ENCODE data around the gene LBHD1. TPM values are rescaled to one million over a fixed set of nuclear protein-coding genes. Genes with fewer than 3 reads are reported as not detected.

The LBHD1 gene

GRCh38 chr11:62614275-62614674 is 57.8 kb downstream of the LBHD1 start:
- H3K18ac ChIP-seq (ENCODE audit: low read length) = no peak overlapping the region
- peaks cover 8 to 15% of the 10 kb centered on the region in 2 donors for H3K4me1 ChIP-seq (ENCODE audit: control insufficient read depth in 2 of 2, insufficient read depth in 1 of 2, low read depth in 1 of 2, low read length in 2 of 2)
- DNase-seq (ENCODE audit: low spot score) = no peak
- H2BK5ac ChIP-seq (ENCODE audit: low read length) = no peak overlapping the region
- no peak overlapping the region for H3K4me2 ChIP-seq (ENCODE audit: insufficient read depth, low read length, poor library complexity, severe bottlenecking)
- no peak overlapping the region for H2BK15ac ChIP-seq (ENCODE audit: low read length)
- H3K23ac ChIP-seq (ENCODE audit: low read depth, low read length, poor library complexity) = no peak overlapping the region
- peaks cover 3% of the 10 kb centered on the region for H3K79me1 ChIP-seq (ENCODE audit: low read depth, low read length)
- H3K27me3 ChIP-seq (ENCODE audit: control insufficient read depth in 3 of 3, insufficient read depth in 3 of 3, low read depth in 1 of 3, low read length in 3 of 3) = no peaks in the 10 kb centered on the region
- no peak overlapping the region for H4K91ac ChIP-seq (ENCODE audit: low read depth, low read length, poor library complexity)
- H3K36me3 ChIP-seq (replicated peaks in 1 of 2; ENCODE audit: control insufficient read depth in 2 of 2, insufficient read depth in 2 of 2, low read length in 2 of 2) = peaks cover 8 to 33% of the 10 kb centered on the region in 2 donors
- no peak overlapping the region for H2AK5ac ChIP-seq (ENCODE audit: low read depth, low read length)
- H3K9ac ChIP-seq (ENCODE audit: low read depth, low read length, poor library complexity) = no peak overlapping the region
- H3K4ac ChIP-seq (ENCODE audit: low read length) = no peak overlapping the region
- no peak overlapping the region for H4K8ac ChIP-seq (ENCODE audit: low read depth, low read length)
- no peak overlapping the region for H2BK120ac ChIP-seq (ENCODE audit: low read depth, low read length)
- peaks cover 0 to 2% of the 10 kb centered on the region in 2 donors for H3K9me3 ChIP-seq (replicated peaks in 1 of 2; ENCODE audit: control insufficient read depth in 2 of 2, insufficient read depth in 1 of 2, low read depth in 1 of 2, low read length in 2 of 2)
- no peak overlapping the region for H3K4me3 ChIP-seq (ENCODE audit: low read length in 2 of 2)
- H2AFZ ChIP-seq (ENCODE audit: low read length) = no peak overlapping the region
- WGBS, 2 donors (ENCODE audit: extremely low coverage in 2 of 2, insufficient read length in 2 of 2, insufficient replicate concordance in 1 of 2) = no CpG with 5 or more reads among the region's 8 CpGs
- no peak overlapping the region for H3K14ac ChIP-seq (ENCODE audit: low read length)
- no peak overlapping the region for H2BK12ac ChIP-seq (ENCODE audit: low read length)
- no peak overlapping the region for H3K27ac ChIP-seq (replicated peaks; ENCODE audit: low read length)

- no peak overlapping the region for H4K91ac ChIP-seq (ENCODE audit: low read depth, low read length, poor library complexity)
- peak overlapping the region; percentile 46 for H3K9ac ChIP-seq (ENCODE audit: low read depth, low read length, poor library complexity)
- H3K18ac ChIP-seq (ENCODE audit: low read length) = peak overlapping the region; percentile 94
- no peak for DNase-seq (ENCODE audit: low spot score)
- no peaks in the 10 kb centered on the region for H3K27me3 ChIP-seq (ENCODE audit: control insufficient read depth in 3 of 3, insufficient read depth in 3 of 3, low read depth in 1 of 3, low read length in 3 of 3)
- H3K23ac ChIP-seq (ENCODE audit: low read depth, low read length, poor library complexity) = peak overlapping the region; percentile 87
- H2AFZ ChIP-seq (ENCODE audit: low read length) = peak overlapping the region; percentile 89
- peak overlapping the region; percentile 91 for H2BK15ac ChIP-seq (ENCODE audit: low read length)
- no peak overlapping the region for H3K4me2 ChIP-seq (ENCODE audit: insufficient read depth, low read length, poor library complexity, severe bottlenecking)
- peak overlapping the region; percentile 76 for H2AK5ac ChIP-seq (ENCODE audit: low read depth, low read length)
- H3K14ac ChIP-seq (ENCODE audit: low read length) = peak overlapping the region; percentile 77
- H2BK12ac ChIP-seq (ENCODE audit: low read length) = peak overlapping the region; percentile 8
- no peak overlapping the region for H2BK120ac ChIP-seq (ENCODE audit: low read depth, low read length)
- H3K79me1 ChIP-seq (ENCODE audit: low read depth, low read length) = peaks cover 3% of the 10 kb centered on the region
- H3K4me1 ChIP-seq (ENCODE audit: control insufficient read depth in 2 of 2, insufficient read depth in 1 of 2, low read depth in 1 of 2, low read length in 2 of 2) = peaks cover 8 to 15% of the 10 kb centered on the region in 2 donors
- H3K9me3 ChIP-seq (replicated peaks in 1 of 2; ENCODE audit: control insufficient read depth in 2 of 2, insufficient read depth in 1 of 2, low read depth in 1 of 2, low read length in 2 of 2) = peaks cover 0 to 2% of the 10 kb centered on the region in 2 donors
- H3K27ac ChIP-seq (replicated peaks; ENCODE audit: low read length) = peak overlapping the region; percentile 54
- peak overlapping the region; percentile 27 to 57 for H3K4me3 ChIP-seq (ENCODE audit: low read length in 2 of 2)
- H3K4ac ChIP-seq (ENCODE audit: low read length) = peak overlapping the region; percentile 78
- H2BK5ac ChIP-seq (ENCODE audit: low read length) = peak overlapping the region; percentile 89
- H4K8ac ChIP-seq (ENCODE audit: low read depth, low read length) = no peak overlapping the region
- no CpG with 5 or more reads among the region's 15 CpGs for WGBS, 2 donors (ENCODE audit: extremely low coverage in 2 of 2, insufficient read length in 2 of 2, insufficient replicate concordance in 1 of 2)
- H3K36me3 ChIP-seq (replicated peaks in 1 of 2; ENCODE audit: control insufficient read depth in 2 of 2, insufficient read depth in 2 of 2, low read length in 2 of 2) = peaks cover 8 to 28% of the 10 kb centered on the region in 2 donors
Observed at GRCh38 chr11:62613291-62613778, 58.7 kb downstream of the LBHD1 start.

Small RNA genes within 50 kb of the gene (small RNA-seq; reads per million reads assigned to genes)
- not detected for gene SNORA57 (ENCODE audit: insufficient read depth)
